CD4-positive, alpha-beta T cell treated with Interleukin-6 at 100 ng/mL for 8 hours (primary cell): ENCODE results near the gene STIP1.

Experiments used
- DNase-seq: peaks from one replicate; pipeline ENCODE4 v3.0.0-alpha.2; 2020; ENCODE audit warnings: mixed read lengths, low spot score

Gene STIP1

GRCh38 chr11:64185693-64186491, at the start of gene STIP1:
STIP1 (plus strand) TSS chr11:64186171; CDS start chr11:64186262, 91 bp downstream.
- peak; percentile 99 for DNase-seq

- DNase-seq: no peak
Measured at GRCh38 chr11:64136765-64137441, 49.1 kb upstream of the STIP1 start.

GRCh38 chr11:64138398-64138797, 47.6 kb upstream of the STIP1 start:
- DNase-seq: no peak

- DNase-seq: no peak
Measured at GRCh38 chr11:64139049-64139448, 46.9 kb upstream of the STIP1 start.

- no peak for DNase-seq
Measured at GRCh38 chr11:64140082-64140481, 45.9 kb upstream of the STIP1 start.

- DNase-seq: no peak
Measured at GRCh38 chr11:64141081-64141783, 44.7 kb upstream of the STIP1 start.

GRCh38 chr11:64144587-64145472, 41.1 kb upstream of the STIP1 start:
- no peak for DNase-seq

- DNase-seq: peak; percentile 52
Measured at GRCh38 chr11:64146036-64146955, 39.7 kb upstream of the STIP1 start.

- DNase-seq: peak; percentile 64
Measured at GRCh38 chr11:64148226-64148916, 37.6 kb upstream of the STIP1 start.

- no peak for DNase-seq
Measured at GRCh38 chr11:64148917-64149617, 36.9 kb upstream of the STIP1 start.

- no peak for DNase-seq
Measured at GRCh38 chr11:64150051-64150450, 35.9 kb upstream of the STIP1 start.

- DNase-seq: no peak
Measured at GRCh38 chr11:64150481-64151239, 35.3 kb upstream of the STIP1 start.

- no peak for DNase-seq
Measured at GRCh38 chr11:64151337-64151736, 34.6 kb upstream of the STIP1 start.

GRCh38 chr11:64152841-64153691, 32.9 kb upstream of the STIP1 start:
- DNase-seq: peak; percentile 49

GRCh38 chr11:64153812-64154211, 32.2 kb upstream of the STIP1 start:
- DNase-seq: no peak

- no peak for DNase-seq
Measured at GRCh38 chr11:64156235-64157011, 29.5 kb upstream of the STIP1 start.
